Activated naive CD4-positive, alpha-beta T cell treated with anti-CD3 and anti-CD28 coated beads, Interleukin-2, amount 10 ng/mL, durations not matched to agents 7 days and 5 days (primary cell): ENCODE results near the gene KRTAP1-5.

Source experiments
- CTCF ChIA-PET: fragments of 350-600 bp; sonication (Branson Sonifier 250); formaldehyde crosslinking; loops from one replicate; lab custom pipeline; 2021; ENCODE audit warnings: antibody characterized with exemption; lab: Charles Lee
- DNase-seq: peaks from one replicate; pipeline ENCODE4 v3.0.0-alpha.2; 2020
- H3K27ac Mint-ChIP-seq: one replicate; pipeline ENCODE4 v1.8.0; 2021; ENCODE audit warnings: mild to moderate bottlenecking, moderate library complexity, mixed read lengths
- H3K27me3 Mint-ChIP-seq: one replicate; pipeline ENCODE4 v1.8.0; 2021; ENCODE audit warnings: mild to moderate bottlenecking, mixed read lengths
- H3K36me3 Mint-ChIP-seq: one replicate; pipeline ENCODE4 v1.8.0; 2021; ENCODE audit warnings: mixed read lengths
- H3K4me1 Mint-ChIP-seq: one replicate; pipeline ENCODE4 v1.8.0; 2021; ENCODE audit warnings: mixed read lengths
- H3K4me3 Mint-ChIP-seq: one replicate; pipeline ENCODE4 v1.8.0; 2021; ENCODE audit warnings: mild to moderate bottlenecking, moderate library complexity, mixed read lengths
- H3K9me3 Mint-ChIP-seq: one replicate; pipeline ENCODE4 v1.8.0; 2021; ENCODE audit warnings: mixed read lengths

The KRTAP1-5 gene

GRCh38 chr17:41024697-41025096 lies 2.3 kb downstream of the KRTAP1-5 start:
- peaks cover 5% of the 10 kb centered on the region for H3K27me3 Mint-ChIP-seq

GRCh38 chr17:41020336-41020735 lies 6.7 kb downstream of the KRTAP1-5 start:
- no peaks in the 10 kb centered on the region for H3K36me3 Mint-ChIP-seq
- no peaks in the 10 kb centered on the region for H3K9me3 Mint-ChIP-seq
- CTCF ChIA-PET = no interaction called here
- H3K27me3 Mint-ChIP-seq = no peaks in the 10 kb centered on the region
- H3K4me1 Mint-ChIP-seq = no peaks in the 10 kb centered on the region
- no peak overlapping the region for H3K4me3 Mint-ChIP-seq
- no peak for DNase-seq
- H3K27ac Mint-ChIP-seq = no peak overlapping the region

More at GRCh38 chr17:41024697-41025096, 2.3 kb downstream of the KRTAP1-5 start:
- H3K27ac Mint-ChIP-seq = no peak overlapping the region
- no peaks in the 10 kb centered on the region for H3K4me1 Mint-ChIP-seq
- H3K9me3 Mint-ChIP-seq = no peaks in the 10 kb centered on the region
- no peak for DNase-seq
- CTCF ChIA-PET = no interaction called here
- no peaks in the 10 kb centered on the region for H3K36me3 Mint-ChIP-seq
- H3K4me3 Mint-ChIP-seq = no peak overlapping the region

GRCh38 chr17:41019415-41019814 lies 7.6 kb downstream of the KRTAP1-5 start:
- no peak overlapping the region for H3K27ac Mint-ChIP-seq
- DNase-seq = no peak
- no peak overlapping the region for H3K4me3 Mint-ChIP-seq
- no peaks in the 10 kb centered on the region for H3K36me3 Mint-ChIP-seq
- no peaks in the 10 kb centered on the region for H3K4me1 Mint-ChIP-seq
- CTCF ChIA-PET = no interaction called here
- no peaks in the 10 kb centered on the region for H3K9me3 Mint-ChIP-seq
- no peaks in the 10 kb centered on the region for H3K27me3 Mint-ChIP-seq

- no peak overlapping the region for H3K4me3 Mint-ChIP-seq
- H3K36me3 Mint-ChIP-seq = no peaks in the 10 kb centered on the region
- H3K9me3 Mint-ChIP-seq = no peaks in the 10 kb centered on the region
- CTCF ChIA-PET = no interaction called here
- no peak overlapping the region for H3K27ac Mint-ChIP-seq
- H3K4me1 Mint-ChIP-seq = no peaks in the 10 kb centered on the region
- no peaks in the 10 kb centered on the region for H3K27me3 Mint-ChIP-seq
- no peak for DNase-seq
Measured at GRCh38 chr17:41018541-41018940, 8.5 kb downstream of the KRTAP1-5 start.

- Mint-ChIP-seq H3K4me1 (no peaks in the 10 kb centered on the region), H3K27ac (no peak overlapping the region), H3K27me3 (peaks cover 4% of the 10 kb centered on the region), H3K36me3 (no peaks in the 10 kb centered on the region), H3K9me3 (no peaks in the 10 kb centered on the region), H3K4me3 (no peak overlapping the region)
- CTCF ChIA-PET = no interaction called here
- no peak for DNase-seq
Measured at GRCh38 chr17:41016578-41017215, 10.3 kb downstream of the KRTAP1-5 start.

GRCh38 chr17:41015454-41015853 lies 11.6 kb downstream of the KRTAP1-5 start:
- Mint-ChIP-seq H3K36me3 (no peaks in the 10 kb centered on the region), H3K27me3 (peaks cover 4% of the 10 kb centered on the region), H3K4me3 (no peak overlapping the region), H3K9me3 (no peaks in the 10 kb centered on the region), H3K4me1 (no peaks in the 10 kb centered on the region), H3K27ac (no peak overlapping the region)
- CTCF ChIA-PET = no interaction called here
- no peak for DNase-seq

- CTCF ChIA-PET = no interaction called here
- H3K9me3 Mint-ChIP-seq = no peaks in the 10 kb centered on the region
- H3K27ac Mint-ChIP-seq = no peak overlapping the region
- no peak overlapping the region for H3K4me3 Mint-ChIP-seq
- H3K36me3 Mint-ChIP-seq = no peaks in the 10 kb centered on the region
- no peaks in the 10 kb centered on the region for H3K4me1 Mint-ChIP-seq
- no peak for DNase-seq
- peaks cover 4% of the 10 kb centered on the region for H3K27me3 Mint-ChIP-seq
Measured at GRCh38 chr17:41013606-41014005, 13.4 kb downstream of the KRTAP1-5 start.

GRCh38 chr17:41013181-41013580 lies 13.8 kb downstream of the KRTAP1-5 start:
- no peak overlapping the region for H3K27ac Mint-ChIP-seq
- no peak overlapping the region for H3K4me3 Mint-ChIP-seq
- H3K36me3 Mint-ChIP-seq = no peaks in the 10 kb centered on the region
- H3K9me3 Mint-ChIP-seq = no peaks in the 10 kb centered on the region
- CTCF ChIA-PET = no interaction called here
- H3K4me1 Mint-ChIP-seq = no peaks in the 10 kb centered on the region
- H3K27me3 Mint-ChIP-seq = peaks cover 4% of the 10 kb centered on the region
- no peak for DNase-seq

GRCh38 chr17:41012326-41013120 lies 14.5 kb downstream of the KRTAP1-5 start:
- DNase-seq = no peak
- peaks cover 4% of the 10 kb centered on the region for H3K27me3 Mint-ChIP-seq
- CTCF ChIA-PET = no interaction called here
- H3K9me3 Mint-ChIP-seq = no peaks in the 10 kb centered on the region
- H3K4me3 Mint-ChIP-seq = no peak overlapping the region
- H3K27ac Mint-ChIP-seq = no peak overlapping the region
- no peaks in the 10 kb centered on the region for H3K36me3 Mint-ChIP-seq
- no peaks in the 10 kb centered on the region for H3K4me1 Mint-ChIP-seq

GRCh38 chr17:41010441-41010840 lies 16.6 kb downstream of the KRTAP1-5 start:
- DNase-seq = no peak
- CTCF ChIA-PET = no interaction called here
- no peaks in the 10 kb centered on the region for H3K9me3 Mint-ChIP-seq
- no peak overlapping the region for H3K4me3 Mint-ChIP-seq
- no peaks in the 10 kb centered on the region for H3K36me3 Mint-ChIP-seq
- no peaks in the 10 kb centered on the region for H3K4me1 Mint-ChIP-seq
- H3K27ac Mint-ChIP-seq = no peak overlapping the region
- H3K27me3 Mint-ChIP-seq = peaks cover 4% of the 10 kb centered on the region

- no peaks in the 10 kb centered on the region for H3K9me3 Mint-ChIP-seq
- H3K27me3 Mint-ChIP-seq = peaks cover 4% of the 10 kb centered on the region
- no peaks in the 10 kb centered on the region for H3K4me1 Mint-ChIP-seq
- H3K4me3 Mint-ChIP-seq = no peak overlapping the region
- no peak for DNase-seq
- CTCF ChIA-PET = no interaction called here
- no peaks in the 10 kb centered on the region for H3K36me3 Mint-ChIP-seq
- no peak overlapping the region for H3K27ac Mint-ChIP-seq
Measured at GRCh38 chr17:41009936-41010335, 17.1 kb downstream of the KRTAP1-5 start.

- H3K4me1 Mint-ChIP-seq = no peaks in the 10 kb centered on the region
- H3K4me3 Mint-ChIP-seq = no peak overlapping the region
- CTCF ChIA-PET = no interaction called here
- DNase-seq = no peak
- H3K27me3 Mint-ChIP-seq = peaks cover 7% of the 10 kb centered on the region
- no peaks in the 10 kb centered on the region for H3K36me3 Mint-ChIP-seq
- no peak overlapping the region for H3K27ac Mint-ChIP-seq
- H3K9me3 Mint-ChIP-seq = no peaks in the 10 kb centered on the region
Measured at GRCh38 chr17:41009301-41009760, 17.7 kb downstream of the KRTAP1-5 start.

- Mint-ChIP-seq H3K9me3 (no peaks in the 10 kb centered on the region), H3K27me3 (peaks cover 9% of the 10 kb centered on the region), H3K27ac (no peak within 1 kb of the TSS), H3K36me3 (no peaks in the 10 kb centered on the region), H3K4me1 (no peaks in the 10 kb centered on the region), H3K4me3 (no peak within 1 kb of the TSS)
- CTCF ChIA-PET = no interaction called here
- DNase-seq = no peak
Measured at GRCh38 chr17:41008811-41009210, 18.2 kb downstream of the KRTAP1-5 start, which contains the start of gene KRTAP3-1. Gene KRTAP3-1, minus strand, starts transcription at chr17:41009128. Its CDS starts 54 bp downstream, at chr17:41009074.

- H3K27ac Mint-ChIP-seq = no peak overlapping the region
- H3K9me3 Mint-ChIP-seq = no peaks in the 10 kb centered on the region
- CTCF ChIA-PET = no interaction called here
- H3K4me1 Mint-ChIP-seq = no peaks in the 10 kb centered on the region
- H3K36me3 Mint-ChIP-seq = no peaks in the 10 kb centered on the region
- no peak for DNase-seq
- peaks cover 7% of the 10 kb centered on the region for H3K27me3 Mint-ChIP-seq
- H3K4me3 Mint-ChIP-seq = no peak overlapping the region
Measured at GRCh38 chr17:41004397-41004796, 22.6 kb downstream of the KRTAP1-5 start.

GRCh38 chr17:41003926-41004325 lies 23.1 kb downstream of the KRTAP1-5 start:
- CTCF ChIA-PET = no interaction called here
- no peaks in the 10 kb centered on the region for H3K9me3 Mint-ChIP-seq
- DNase-seq = no peak
- H3K4me3 Mint-ChIP-seq = no peak overlapping the region
- H3K27ac Mint-ChIP-seq = no peak overlapping the region
- no peaks in the 10 kb centered on the region for H3K36me3 Mint-ChIP-seq
- H3K27me3 Mint-ChIP-seq = peaks cover 10% of the 10 kb centered on the region
- H3K4me1 Mint-ChIP-seq = no peaks in the 10 kb centered on the region
